CD4-positive, CD25-positive, alpha-beta regulatory T cell (primary cell): ENCODE data around the gene RNU6-9. TPM values are rescaled to one million over a fixed set of nuclear protein-coding genes. Genes with fewer than 3 reads are reported as not detected.
A peak's percentile ranks its signal among the peaks of the same experiment; 100 is the strongest.

Experiments
- ATAC-seq, 2 donors: fragments of 150-1000 bp; cut with Tn5 transposase; one replicate each; pipeline ENCODE4 v1.10.0; 2021; ENCODE audit warnings: low read depth in 2 of 2, moderate number of reproducible peaks in 2 of 2, moderate library complexity in 1 of 2
- DNase-seq, 3 donors: peaks; one replicate each; pipeline versions ENCODE4 v3.0.0 to v3.0.0-alpha.2; 2012 to 2022; ENCODE audit warnings: mixed read lengths in 1 of 3
- H3K27ac ChIP-seq: one replicate; pipeline ENCODE4 v1.7.0; 2013; ENCODE audit warnings: mild to moderate bottlenecking, low read length; ENCODE audit not compliant: insufficient read depth, poor library complexity, severe bottlenecking
- H3K27me3 ChIP-seq: one replicate; pipeline ENCODE4 v1.7.0; 2013; ENCODE audit warnings: low read length; ENCODE audit not compliant: control insufficient read depth, insufficient read depth
- H3K36me3 ChIP-seq: one replicate; pipeline ENCODE4 v1.7.0; 2013; ENCODE audit warnings: mild to moderate bottlenecking, low read length, moderate library complexity; ENCODE audit not compliant: control insufficient read depth, insufficient read depth
- H3K4me1 ChIP-seq: 2 replicates; pipeline ENCODE4 v1.7.0; 2013; ENCODE audit warnings: mild to moderate bottlenecking, low read length; ENCODE audit not compliant: insufficient read depth, control insufficient read depth, poor library complexity, severe bottlenecking
- H3K4me3 ChIP-seq: one replicate; pipeline ENCODE4 v1.7.0; 2013; ENCODE audit warnings: low read depth, mild to moderate bottlenecking, low read length, moderate library complexity
- H3K9me3 ChIP-seq, 2 experiments: 1 replicate in 1 of 2; 2 replicates in 1 of 2; pipeline ENCODE4 v1.7.0; 2013; ENCODE audit warnings: low read length in 2 of 2, mild to moderate bottlenecking in 1 of 2, moderate library complexity in 1 of 2; ENCODE audit not compliant: control insufficient read depth in 2 of 2
- H3K27ac Mint-ChIP-seq, 3 donors: one replicate each; pipeline ENCODE4 v1.8.0; 2020 to 2022; ENCODE audit warnings: mild to moderate bottlenecking in 3 of 3, mixed read lengths in 3 of 3, moderate library complexity in 2 of 3
- H3K27me3 Mint-ChIP-seq: one replicate; pipeline ENCODE4 v1.8.0; 2022; ENCODE audit warnings: mild to moderate bottlenecking, mixed read lengths
- H3K36me3 Mint-ChIP-seq: one replicate; pipeline ENCODE4 v1.8.0; 2020; ENCODE audit warnings: mixed read lengths
- H3K4me1 Mint-ChIP-seq, 4 donors: one replicate each; pipeline ENCODE4 v1.8.0; 2020 to 2022; ENCODE audit warnings: mixed read lengths in 4 of 4, mild to moderate bottlenecking in 1 of 4
- H3K4me3 Mint-ChIP-seq, 4 donors: one replicate each; pipeline ENCODE4 v1.8.0; 2020 to 2022; ENCODE audit warnings: mild to moderate bottlenecking in 4 of 4, mixed read lengths in 4 of 4, moderate library complexity in 3 of 4
- H3K9me3 Mint-ChIP-seq, 7 donors: one replicate each; pipeline ENCODE4 v1.8.0; 2020 to 2022; ENCODE audit warnings: mixed read lengths in 7 of 7, mild to moderate bottlenecking in 3 of 7, moderate library complexity in 2 of 7
- polyA plus RNA-seq, 4 donors: library from polyadenylated mRNA; unstranded; fragments of 300-500 nt; fragmentation: Illumina TruSeq; gene quantifications; one replicate each; pipeline ENCODE4 v1.2.3, GENCODE V29; 2021
- total RNA-seq: library from RNA; stranded (reverse); gene quantifications from one replicate; pipeline ENCODE4 v1.2.3, GENCODE V29; 2022

The RNU6-9 gene
- total and polyA plus RNA-seq, 5 donors from 2014 or later = not detected

DNA sequence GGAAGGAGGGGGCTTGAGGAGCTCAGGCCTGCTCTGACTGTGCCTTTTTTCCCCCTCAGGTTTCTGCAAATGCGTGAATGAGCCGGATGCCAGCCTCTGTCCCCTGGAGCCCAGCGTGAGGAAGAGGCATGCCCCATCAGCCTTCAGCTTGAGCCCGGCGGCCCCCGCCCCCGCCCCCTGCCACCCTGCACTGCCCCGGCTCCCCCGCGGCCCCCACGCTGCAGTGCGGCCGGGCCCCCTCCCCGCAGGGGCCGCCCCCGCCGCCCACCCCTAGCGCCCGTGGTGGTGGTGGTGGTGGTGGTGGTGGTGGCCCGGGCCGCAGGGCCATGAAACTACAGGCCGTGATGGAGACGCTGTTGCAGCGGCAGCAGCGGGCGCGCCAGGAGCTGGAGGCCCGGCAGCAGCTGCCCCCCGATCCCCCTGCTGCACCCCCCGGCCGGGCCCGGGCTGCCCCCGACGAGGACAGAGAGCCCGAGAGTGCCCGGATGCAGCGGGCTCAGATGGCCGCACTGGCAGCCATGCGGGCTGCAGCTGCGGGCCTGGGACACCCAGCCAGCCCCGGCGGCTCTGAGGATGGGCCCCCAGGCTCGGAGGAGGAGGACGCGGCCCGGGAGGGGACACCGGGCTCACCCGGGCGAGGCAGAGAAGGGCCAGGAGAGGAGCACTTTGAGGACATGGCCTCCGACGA lies 36.1 kb downstream of the RNU6-9 start:
- Mint-ChIP-seq H3K27me3 (no peaks in the 10 kb centered on the region), H3K4me1 (peaks cover 0 to 20% (median 6%) of the 10 kb centered on the region in 4 donors), H3K4me3 (peak overlapping the region in 2 of 4 donors; percentile 67 to 80), H3K36me3 (no peaks in the 10 kb centered on the region), H3K27ac (no peak overlapping the region), H3K9me3 (no peaks in the 10 kb centered on the region)
- Histone ChIP-seq H3K27me3 (no peaks in the 10 kb centered on the region), H3K4me3 (no peak overlapping the region), H3K9me3 (no peaks in the 10 kb centered on the region), H3K4me1 (peaks cover 44% of the 10 kb centered on the region), H3K27ac (no peak overlapping the region), H3K36me3 (no peaks in the 10 kb centered on the region)
- DNase-seq (no peak), ATAC-seq (no peak)

DNA sequence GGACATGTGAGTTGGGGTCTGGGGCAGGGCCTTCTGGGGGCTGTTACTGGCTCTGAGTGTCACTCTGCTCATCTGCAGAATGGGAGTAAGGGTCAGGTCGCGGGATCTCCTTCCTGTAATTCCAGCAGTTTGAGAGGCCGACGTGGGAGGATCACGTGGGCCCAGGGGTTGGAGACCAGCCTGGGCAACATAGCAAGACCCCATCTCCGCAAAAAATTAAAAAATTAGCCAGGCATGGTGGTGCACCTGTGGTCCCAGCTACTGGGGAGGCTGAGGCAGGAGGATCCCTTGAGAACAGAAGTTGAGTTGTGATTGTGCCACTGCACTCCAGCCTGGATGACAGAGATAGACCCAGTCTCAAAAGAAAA lies 36.6 kb downstream of the RNU6-9 start:
- Histone ChIP-seq H3K4me1 (peaks cover 38% of the 10 kb centered on the region), H3K27ac (no peak overlapping the region), H3K4me3 (no peak overlapping the region), H3K9me3 (no peaks in the 10 kb centered on the region), H3K36me3 (no peaks in the 10 kb centered on the region), H3K27me3 (no peaks in the 10 kb centered on the region)
- ATAC-seq (no peak), DNase-seq (no peak)
- Mint-ChIP-seq H3K27me3 (no peaks in the 10 kb centered on the region), H3K36me3 (no peaks in the 10 kb centered on the region), H3K9me3 (no peaks in the 10 kb centered on the region), H3K27ac (no peak overlapping the region), H3K4me1 (peaks cover 0 to 18% (median 6%) of the 10 kb centered on the region in 4 donors), H3K4me3 (peak overlapping the region in 2 of 4 donors; percentile 21 to 67)

DNA sequence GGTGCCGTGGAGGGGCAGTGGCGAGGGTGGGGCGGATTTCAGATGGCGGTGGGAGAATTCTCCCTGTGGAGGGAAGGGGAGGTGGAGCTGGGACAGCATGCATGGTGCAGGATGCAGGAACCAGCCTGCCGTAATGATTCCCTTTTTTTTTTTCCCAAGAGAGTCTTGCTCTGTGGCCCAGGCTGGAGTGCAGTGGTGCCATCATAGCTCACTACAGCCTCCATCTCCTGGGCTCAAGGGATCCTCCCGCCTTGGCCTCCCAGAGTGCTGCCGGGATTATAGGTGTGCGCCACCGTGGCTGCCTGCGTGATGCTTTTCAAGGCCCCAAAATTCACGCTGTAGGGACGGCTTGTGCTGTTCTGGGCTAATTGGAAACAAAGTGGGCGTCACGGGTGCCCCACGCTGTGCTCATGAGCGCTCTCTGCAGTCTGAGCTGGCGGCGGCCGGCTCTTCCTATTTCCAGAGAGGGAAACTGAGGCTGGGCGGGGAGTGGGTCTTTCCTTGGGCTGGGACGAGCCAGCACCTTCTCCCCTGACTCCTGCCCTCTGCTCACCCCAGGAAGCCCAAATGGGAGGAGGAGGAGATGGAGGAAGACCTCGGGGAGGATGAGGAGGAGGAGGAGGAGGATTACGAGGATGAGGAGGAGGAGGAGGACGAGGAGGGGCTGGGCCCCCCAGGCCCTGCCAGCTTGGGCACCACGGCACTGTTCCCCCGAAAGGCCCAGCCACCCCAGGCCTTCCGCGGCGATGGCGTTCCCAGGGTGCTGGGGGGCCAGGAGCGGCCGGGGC lies 38.8 kb downstream of the RNU6-9 start:
- H3K4me1 ChIP-seq = peaks cover 25% of the 10 kb centered on the region
- no peak overlapping the region for H3K4me3 ChIP-seq
- no peaks in the 10 kb centered on the region for H3K9me3 ChIP-seq
- H3K4me1 Mint-ChIP-seq = peaks cover 0 to 25% (median 6%) of the 10 kb centered on the region in 4 donors
- DNase-seq (no peak), ATAC-seq (no peak)
- no peaks in the 10 kb centered on the region for H3K36me3 ChIP-seq
- no peaks in the 10 kb centered on the region for H3K27me3 Mint-ChIP-seq
- H3K36me3 Mint-ChIP-seq = no peaks in the 10 kb centered on the region
- no peak overlapping the region for H3K27ac Mint-ChIP-seq
- no peaks in the 10 kb centered on the region for H3K27me3 ChIP-seq
- peak overlapping the region in 2 of 4 donors; percentile 24 to 68 for H3K4me3 Mint-ChIP-seq
- no peaks in the 10 kb centered on the region for H3K9me3 Mint-ChIP-seq
- H3K27ac ChIP-seq = no peak overlapping the region

DNA sequence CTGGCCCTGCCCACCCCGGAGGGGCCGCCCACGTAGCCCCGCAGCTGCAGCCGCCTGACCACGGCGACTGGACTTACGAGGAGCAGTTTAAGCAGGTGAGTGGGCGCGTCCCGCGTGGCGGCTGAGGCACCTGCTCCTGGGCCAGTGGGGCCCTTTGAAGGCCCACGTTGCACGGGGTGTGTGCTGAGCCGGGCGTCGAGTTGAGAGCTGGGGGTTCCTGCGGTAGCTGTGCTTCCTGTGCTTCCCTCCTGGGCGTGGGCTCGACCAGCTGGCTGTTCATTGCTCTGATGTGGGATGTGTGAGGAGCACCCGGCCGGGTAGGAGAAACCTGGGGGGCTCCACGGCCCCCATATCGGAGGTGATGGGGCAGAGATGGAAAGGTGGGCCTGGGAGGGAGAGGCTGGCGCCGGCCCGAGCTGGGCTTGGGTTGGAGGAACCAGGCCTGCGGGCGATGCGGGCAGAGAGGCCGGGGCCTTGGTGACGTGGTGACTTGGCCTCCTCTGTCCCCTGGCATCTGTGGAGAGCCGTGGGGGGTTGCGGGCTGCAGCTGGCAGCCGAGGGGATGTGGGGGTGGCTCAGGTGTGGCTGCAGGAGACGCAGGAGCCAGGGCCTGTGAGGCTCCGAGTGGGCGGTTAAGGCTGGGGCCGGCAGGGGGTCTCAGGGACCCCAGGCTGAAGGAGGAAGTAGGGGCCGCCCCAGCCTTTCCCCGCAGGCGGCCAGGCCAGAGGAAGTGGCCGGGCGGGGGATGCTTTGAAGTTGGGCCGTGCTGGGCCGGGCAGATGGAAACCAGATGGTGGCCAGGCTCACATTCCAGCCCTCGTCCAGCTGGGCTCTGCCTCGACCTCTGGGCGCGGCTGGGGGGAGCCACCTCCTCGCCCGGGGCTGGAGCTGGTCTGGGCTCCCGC lies 39.6 kb downstream of the RNU6-9 start:
- H3K4me1 Mint-ChIP-seq = peaks cover 0 to 33% (median 11%) of the 10 kb centered on the region in 4 donors
- H3K36me3 Mint-ChIP-seq = peaks cover 3% of the 10 kb centered on the region
- no peaks in the 10 kb centered on the region for H3K27me3 Mint-ChIP-seq
- Histone ChIP-seq H3K4me1 (peaks cover 21% of the 10 kb centered on the region), H3K36me3 (no peaks in the 10 kb centered on the region), H3K4me3 (no peak overlapping the region), H3K9me3 (no peaks in the 10 kb centered on the region), H3K27ac (no peak overlapping the region), H3K27me3 (no peaks in the 10 kb centered on the region)
- H3K9me3 Mint-ChIP-seq = peaks cover 0 to 2% (median 0%) of the 10 kb centered on the region in 7 donors
- H3K4me3 Mint-ChIP-seq = peak overlapping the region; percentile 12 to 89 (median 67)
- DNase-seq (peak in 1 of 3 donors; percentile 74), ATAC-seq (peak; percentile 59 to 73)
- H3K27ac Mint-ChIP-seq = peak overlapping the region; percentile 54 to 96 (median 82)

GRCh38 chr19:933553-933882 lies 40.2 kb downstream of the RNU6-9 start:
- ATAC-seq (no peak), DNase-seq (no peak)
- H3K27ac ChIP-seq = no peak overlapping the region
- no peaks in the 10 kb centered on the region for H3K27me3 ChIP-seq
- H3K36me3 Mint-ChIP-seq = peaks cover 3% of the 10 kb centered on the region
- peaks cover 21% of the 10 kb centered on the region for H3K4me1 ChIP-seq
- H3K27ac Mint-ChIP-seq = no peak overlapping the region
- no peaks in the 10 kb centered on the region for H3K27me3 Mint-ChIP-seq
- no peaks in the 10 kb centered on the region for H3K9me3 ChIP-seq
- no peaks in the 10 kb centered on the region for H3K36me3 ChIP-seq
- no peak overlapping the region for H3K4me3 Mint-ChIP-seq
- peaks cover 0 to 2% (median 0%) of the 10 kb centered on the region in 7 donors for H3K9me3 Mint-ChIP-seq
- H3K4me3 ChIP-seq = no peak overlapping the region
- peaks cover 0 to 37% (median 12%) of the 10 kb centered on the region in 4 donors for H3K4me1 Mint-ChIP-seq

DNA sequence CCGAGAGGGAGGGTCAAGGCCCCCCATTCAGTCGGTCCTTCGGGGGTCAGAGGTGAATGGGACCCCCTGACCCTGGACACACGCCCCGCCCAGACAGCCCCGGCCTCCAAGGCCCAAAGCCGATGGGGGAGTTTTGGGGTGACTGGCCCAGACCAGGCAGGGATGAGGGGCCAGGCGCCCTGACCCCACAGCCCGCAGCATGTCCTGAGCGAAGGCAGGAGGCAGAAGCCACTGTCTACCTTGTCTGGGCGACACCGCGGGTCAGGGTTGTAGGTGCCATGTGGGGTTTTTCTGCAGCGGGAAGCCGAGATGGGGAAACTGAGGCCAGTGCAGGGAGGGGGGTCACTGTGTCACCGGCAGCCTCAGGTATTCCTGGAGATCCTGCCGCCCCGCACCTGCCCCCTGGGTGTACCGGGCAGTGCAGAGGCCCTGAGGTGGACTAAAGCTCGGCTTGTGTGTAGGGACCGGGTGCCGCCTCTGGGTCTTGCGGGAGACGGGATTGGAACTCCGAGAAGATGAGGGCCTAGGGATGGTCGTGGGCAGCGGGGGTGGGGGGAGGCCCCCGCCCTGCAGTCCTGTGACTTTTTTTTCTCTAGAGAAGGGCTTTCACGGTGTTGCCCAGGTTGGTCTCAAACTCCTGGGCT lies 41.0 kb downstream of the RNU6-9 start:
- Mint-ChIP-seq H3K27me3 (no peaks in the 10 kb centered on the region), H3K4me1 (peaks cover 0 to 38% (median 12%) of the 10 kb centered on the region in 4 donors), H3K9me3 (peaks cover 0 to 2% (median 0%) of the 10 kb centered on the region in 7 donors), H3K4me3 (no peak overlapping the region), H3K36me3 (peaks cover 3% of the 10 kb centered on the region), H3K27ac (no peak overlapping the region)
- Histone ChIP-seq H3K4me1 (peaks cover 21% of the 10 kb centered on the region), H3K27ac (no peak overlapping the region), H3K27me3 (no peaks in the 10 kb centered on the region), H3K9me3 (no peaks in the 10 kb centered on the region), H3K36me3 (no peaks in the 10 kb centered on the region), H3K4me3 (no peak overlapping the region)
- DNase-seq (no peak), ATAC-seq (no peak)

DNA sequence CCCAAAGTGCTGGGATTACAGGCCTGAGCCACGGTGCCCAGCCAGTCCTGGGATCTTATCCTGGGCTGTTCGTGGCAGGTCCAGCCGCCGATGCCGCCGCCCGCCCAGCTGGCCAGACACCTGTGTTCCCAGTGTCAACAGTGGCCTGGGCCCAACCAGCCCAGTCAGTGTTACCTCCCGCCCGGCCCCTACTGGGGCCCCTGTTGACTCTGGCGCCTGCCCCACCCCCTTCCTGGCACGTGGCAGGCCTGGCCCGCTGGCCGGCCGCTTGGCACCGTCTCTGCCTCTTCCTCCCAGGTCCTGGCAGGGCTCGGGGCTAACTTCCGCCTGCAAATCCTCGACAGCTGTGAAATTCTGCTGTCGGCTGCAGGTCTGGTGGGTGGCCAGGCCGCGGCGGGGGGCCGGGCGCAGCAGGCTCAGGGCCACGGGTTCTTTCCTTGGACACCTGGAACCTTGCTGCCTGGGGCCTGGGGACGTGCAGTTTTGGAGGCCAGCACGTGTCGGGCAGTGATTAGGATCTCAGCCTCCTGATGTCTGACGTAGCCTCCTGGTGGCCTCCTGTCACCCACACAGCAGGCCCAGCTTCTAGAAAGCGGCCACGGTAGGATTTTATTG lies 41.7 kb downstream of the RNU6-9 start:
- Mint-ChIP-seq H3K36me3 (peaks cover 3% of the 10 kb centered on the region), H3K4me1 (peaks cover 0 to 40% (median 14%) of the 10 kb centered on the region in 4 donors), H3K9me3 (peaks cover 0 to 2% (median 0%) of the 10 kb centered on the region in 7 donors), H3K27ac (no peak overlapping the region), H3K4me3 (no peak overlapping the region), H3K27me3 (no peaks in the 10 kb centered on the region)
- DNase-seq (no peak), ATAC-seq (no peak)
- H3K4me1 ChIP-seq = peaks cover 21% of the 10 kb centered on the region
- H3K4me3 ChIP-seq = no peak overlapping the region
- no peaks in the 10 kb centered on the region for H3K9me3 ChIP-seq
- no peak overlapping the region for H3K27ac ChIP-seq
- no peaks in the 10 kb centered on the region for H3K27me3 ChIP-seq
- no peaks in the 10 kb centered on the region for H3K36me3 ChIP-seq
